HG03460 (cell line): ENCODE results near the gene SRD5A3.

Source experiments
- ATAC-seq: cut with Tn5 transposase; IDR thresholded peaks from one replicate; pipeline ENCODE4 v1.9.1; 2021; ENCODE audit not compliant: unreplicated experiment

SRD5A3 gene

GRCh38 chr4:55406545-55406944 is 60.5 kb downstream of the SRD5A3 start:
- ATAC-seq, result no peak

DNA sequence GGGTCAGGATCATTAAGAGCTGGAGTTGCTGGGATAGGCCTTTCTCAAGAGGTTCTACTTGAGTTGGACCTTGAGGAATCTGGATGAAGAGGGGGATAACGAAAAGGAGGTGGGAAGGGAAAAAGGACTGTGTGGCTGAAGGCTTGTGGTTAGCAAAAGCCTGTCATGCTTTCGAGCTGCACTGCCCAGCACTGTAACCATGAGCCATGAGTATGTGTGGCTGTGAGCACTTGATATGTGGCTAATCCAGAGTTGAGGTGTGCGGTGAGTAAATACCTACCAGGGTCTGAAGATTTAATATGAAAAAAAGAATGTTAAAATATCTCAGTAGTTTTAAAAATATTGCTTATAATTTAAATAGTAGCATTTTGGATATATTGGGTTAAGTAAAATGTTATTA is 61.1 kb downstream of the SRD5A3 start:
- no peak for ATAC-seq

- ATAC-seq, result no peak
These were observed 61.7 kb downstream of the SRD5A3 start for GRCh38 chr4:55407764-55408163.

DNA sequence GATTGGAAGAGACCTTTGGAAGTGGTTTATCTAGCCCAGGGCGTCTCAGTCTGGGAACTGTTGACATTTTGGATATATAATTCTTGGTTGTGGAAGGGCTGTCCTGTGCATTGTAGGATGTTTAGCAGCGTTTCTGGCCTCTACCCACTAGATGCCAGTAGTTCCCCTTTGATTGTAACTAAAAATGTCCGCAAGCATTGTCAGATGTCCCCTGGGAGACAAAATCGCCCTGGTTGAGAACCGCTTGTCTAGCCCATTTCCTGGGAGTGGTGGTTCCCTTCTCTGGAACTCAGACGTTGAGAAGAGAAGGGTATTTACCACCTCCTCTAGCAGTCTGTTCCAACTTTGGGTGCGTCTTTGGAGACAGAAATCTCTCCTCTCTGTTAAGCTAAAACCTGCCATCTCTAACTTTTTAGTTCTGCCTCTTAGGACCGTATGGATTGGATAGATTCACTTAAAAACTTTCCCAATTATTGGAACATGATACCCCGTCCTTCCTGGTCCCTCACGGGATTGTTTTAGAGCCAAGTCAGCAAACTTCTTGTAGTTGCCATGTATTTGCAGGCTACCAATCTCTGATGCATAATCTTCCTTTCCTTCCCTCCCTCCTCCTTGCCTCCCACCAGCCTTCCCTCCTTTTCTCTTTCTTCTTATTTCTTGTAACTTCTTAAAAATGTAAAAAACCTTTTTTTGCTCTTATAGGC is 63.6 kb downstream of the SRD5A3 start:
- peak; percentile 59 for ATAC-seq

GRCh38 chr4:55410431-55410830 is 64.4 kb downstream of the SRD5A3 start:
- no peak for ATAC-seq

- ATAC-seq, result no peak
These were observed 65.6 kb downstream of the SRD5A3 start for GRCh38 chr4:55411621-55412020.

GRCh38 chr4:55416176-55416575 is 70.1 kb downstream of the SRD5A3 start:
- no peak for ATAC-seq
